Astrocyte (in vitro differentiated cells and primary cell): Measurements from ENCODE around the gene CPZ. TPM values are rescaled to one million over a fixed set of nuclear protein-coding genes. Genes with fewer than 3 reads are reported as not detected.

Source experiments
- DNase-seq: peaks from one replicate; pipeline ENCODE4 v3.0.0-alpha.2; 2010; ENCODE audit warnings: low read depth
- FAIRE-seq: peaks from 2 replicates; lab custom pipeline; 2011; peaks lifted over from hg19 to GRCh38; lab: Jason Lieb, UNC
- H2AFZ ChIP-seq: 2 replicates; pipeline ENCODE4 v1.6.0; 2012; ENCODE audit warnings: low read depth, low read length, inconsistent platforms
- H3K27ac ChIP-seq: 2 replicates; pipeline ENCODE4 v1.5.1; 2011; ENCODE audit warnings: low read depth, low read length, inconsistent platforms
- H3K27me3 ChIP-seq: 2 replicates; pipeline ENCODE4 v1.6.0; 2011; ENCODE audit warnings: low read length, inconsistent platforms; ENCODE audit not compliant: insufficient read depth
- H3K36me3 ChIP-seq: 2 replicates; pipeline ENCODE4 v1.5.1; 2011; ENCODE audit warnings: low read length, inconsistent platforms; ENCODE audit not compliant: insufficient read depth
- H3K4me1 ChIP-seq: 2 replicates; pipeline ENCODE4 v1.5.1; 2011; ENCODE audit warnings: low read length, inconsistent platforms; ENCODE audit not compliant: insufficient read depth
- H3K4me2 ChIP-seq: 2 replicates; pipeline ENCODE4 v1.6.0; 2012; ENCODE audit warnings: low read length, inconsistent platforms
- H3K4me3 ChIP-seq: 2 replicates; pipeline ENCODE4 v1.5.1; 2011; ENCODE audit warnings: low read depth, mild to moderate bottlenecking, low read length, inconsistent platforms; ENCODE audit not compliant: insufficient read depth
- H3K79me2 ChIP-seq: 2 replicates; pipeline ENCODE4 v1.6.0; 2012; ENCODE audit warnings: mild to moderate bottlenecking, low read length, inconsistent platforms; ENCODE audit not compliant: insufficient read depth
- H3K9ac ChIP-seq: 2 replicates; pipeline ENCODE4 v1.6.0; 2012; ENCODE audit warnings: mild to moderate bottlenecking, low read length, inconsistent platforms
- H3K9me3 ChIP-seq: 2 replicates; pipeline ENCODE4 v1.5.1; 2012; ENCODE audit warnings: low read depth, mild to moderate bottlenecking, low read length, inconsistent platforms; ENCODE audit not compliant: insufficient read depth
- H4K20me1 ChIP-seq: 2 replicates; pipeline ENCODE4 v1.6.0; 2012; ENCODE audit warnings: low read length, inconsistent platforms; ENCODE audit not compliant: insufficient read depth
- H3K27ac Mint-ChIP-seq: one replicate; pipeline ENCODE4 v1.8.0; 2021; ENCODE audit warnings: mild to moderate bottlenecking, mixed read lengths; ENCODE audit not compliant: unreplicated experiment
- H3K27me3 Mint-ChIP-seq: one replicate; pipeline ENCODE4 v1.8.0; 2021; ENCODE audit warnings: low read depth, mixed read lengths; ENCODE audit not compliant: unreplicated experiment
- H3K36me3 Mint-ChIP-seq: one replicate; pipeline ENCODE4 v1.8.0; 2021; ENCODE audit warnings: low read depth, mixed read lengths; ENCODE audit not compliant: unreplicated experiment
- H3K4me1 Mint-ChIP-seq: one replicate; pipeline ENCODE4 v1.8.0; 2021; ENCODE audit warnings: low read depth, mixed read lengths; ENCODE audit not compliant: unreplicated experiment
- H3K4me3 Mint-ChIP-seq: one replicate; pipeline ENCODE4 v1.8.0; 2021; ENCODE audit warnings: mild to moderate bottlenecking, moderate library complexity, mixed read lengths; ENCODE audit not compliant: unreplicated experiment
- H3K9me3 Mint-ChIP-seq: one replicate; pipeline ENCODE4 v1.8.0; 2021; ENCODE audit warnings: mild to moderate bottlenecking, mixed read lengths; ENCODE audit not compliant: unreplicated experiment
- EZH2 ChIP-seq: IDR thresholded peaks from 2 replicates; pipeline ENCODE4 v1.6.1; 2012; ENCODE audit warnings: mild to moderate bottlenecking, low read length, inconsistent platforms; ENCODE audit not compliant: insufficient read depth
- total RNA-seq: library from RNA; stranded (reverse); gene quantifications from 2 replicates; pipeline ENCODE4 v1.2.1, GENCODE V29; 2021
- TF ChIP-seq, protein P1 (sequence below): IDR thresholded peaks from 2 replicates; pipeline ENCODE4 v1.5.1; 2011; ENCODE audit warnings: low read depth, mild to moderate bottlenecking, inconsistent platforms, low read length, moderate library complexity; ENCODE audit not compliant: insufficient read depth

CPZ gene
- total RNA-seq, 1 donor from 2014 or later: 6.3 TPM

DNA sequence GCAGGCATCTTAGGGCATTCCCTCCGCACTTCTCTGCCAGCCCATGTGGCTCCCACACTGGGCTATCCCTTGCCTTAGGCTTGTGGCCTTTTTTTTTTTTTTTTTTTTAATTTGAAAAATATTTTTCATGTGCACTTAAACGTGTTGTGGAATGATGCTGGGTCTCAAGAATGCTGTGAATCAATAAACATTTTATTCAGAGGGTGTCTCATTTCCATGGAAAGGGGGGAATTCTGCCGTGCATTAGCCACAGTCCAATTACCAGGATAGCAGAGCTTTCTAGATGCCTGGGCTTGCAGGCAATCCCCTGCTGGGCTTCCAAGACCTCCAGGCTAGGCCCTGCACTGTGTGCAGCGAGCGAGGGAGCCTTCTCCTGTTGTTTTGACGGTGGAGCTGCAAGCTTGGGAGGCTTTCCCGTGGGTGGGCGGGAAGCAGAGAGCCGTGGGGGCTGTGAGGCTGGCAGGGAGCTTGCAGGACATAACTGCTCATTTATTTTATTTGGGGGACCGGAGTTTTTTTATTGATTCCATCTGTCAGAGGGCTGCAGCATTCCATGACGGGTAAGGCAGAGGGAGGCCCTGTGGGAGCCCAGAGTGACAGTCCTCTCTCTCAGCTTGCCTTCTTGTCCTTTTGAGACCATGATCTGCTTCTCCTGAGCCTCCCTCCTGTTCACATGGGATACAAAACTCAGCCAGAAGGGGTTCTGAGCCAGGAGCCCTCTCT lies 2.6 kb upstream of the CPZ start:
- Mint-ChIP-seq H3K27ac (no peak overlapping the region), H3K27me3 (peaks cover 78% of the 10 kb centered on the region), H3K9me3 (no peaks in the 10 kb centered on the region), H3K4me3 (no peak overlapping the region), H3K4me1 (no peaks in the 10 kb centered on the region), H3K36me3 (no peaks in the 10 kb centered on the region)
- FAIRE-seq (no peak), DNase-seq (peak; percentile 16)
- Histone ChIP-seq H3K79me2 (no peaks in the 10 kb centered on the region), H3K4me1 (peaks cover 7% of the 10 kb centered on the region), H2AFZ (no peak overlapping the region), H3K9me3 (no peaks in the 10 kb centered on the region), H3K27me3 (peaks cover 55% of the 10 kb centered on the region), H3K4me3 (no peak overlapping the region), H3K9ac (no peak overlapping the region), H4K20me1 (peaks cover 3% of the 10 kb centered on the region), H3K4me2 (peak overlapping the region; percentile 4), H3K27ac (no peak overlapping the region), H3K36me3 (no peaks in the 10 kb centered on the region)
- TF ChIP-seq, protein P1, sequence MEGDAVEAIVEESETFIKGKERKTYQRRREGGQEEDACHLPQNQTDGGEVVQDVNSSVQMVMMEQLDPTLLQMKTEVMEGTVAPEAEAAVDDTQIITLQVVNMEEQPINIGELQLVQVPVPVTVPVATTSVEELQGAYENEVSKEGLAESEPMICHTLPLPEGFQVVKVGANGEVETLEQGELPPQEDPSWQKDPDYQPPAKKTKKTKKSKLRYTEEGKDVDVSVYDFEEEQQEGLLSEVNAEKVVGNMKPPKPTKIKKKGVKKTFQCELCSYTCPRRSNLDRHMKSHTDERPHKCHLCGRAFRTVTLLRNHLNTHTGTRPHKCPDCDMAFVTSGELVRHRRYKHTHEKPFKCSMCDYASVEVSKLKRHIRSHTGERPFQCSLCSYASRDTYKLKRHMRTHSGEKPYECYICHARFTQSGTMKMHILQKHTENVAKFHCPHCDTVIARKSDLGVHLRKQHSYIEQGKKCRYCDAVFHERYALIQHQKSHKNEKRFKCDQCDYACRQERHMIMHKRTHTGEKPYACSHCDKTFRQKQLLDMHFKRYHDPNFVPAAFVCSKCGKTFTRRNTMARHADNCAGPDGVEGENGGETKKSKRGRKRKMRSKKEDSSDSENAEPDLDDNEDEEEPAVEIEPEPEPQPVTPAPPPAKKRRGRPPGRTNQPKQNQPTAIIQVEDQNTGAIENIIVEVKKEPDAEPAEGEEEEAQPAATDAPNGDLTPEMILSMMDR: no peak
- TF ChIP-seq EZH2: no peak

DNA sequence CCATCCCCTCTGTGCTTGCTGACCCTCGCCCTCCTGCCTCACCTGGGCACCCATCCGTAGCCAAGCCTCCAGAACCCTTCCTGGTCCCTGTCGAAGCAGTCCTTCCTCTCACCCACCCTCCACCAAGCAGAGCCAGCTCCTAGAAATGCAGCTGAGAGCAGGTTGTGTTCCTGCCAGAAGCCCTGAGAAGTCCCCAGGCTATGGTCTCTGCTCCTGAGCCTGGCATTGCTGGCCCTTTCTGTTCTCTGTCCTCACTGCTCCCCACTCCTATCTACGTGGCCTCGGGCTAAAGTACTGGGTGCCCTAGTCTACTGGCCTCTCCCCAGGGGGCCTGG lies 2.1 kb upstream of the CPZ start:
- H4K20me1 ChIP-seq: peaks cover 3% of the 10 kb centered on the region
- Mint-ChIP-seq H3K4me3 (no peak overlapping the region), H3K4me1 (no peaks in the 10 kb centered on the region), H3K36me3 (no peaks in the 10 kb centered on the region), H3K27me3 (peaks cover 76% of the 10 kb centered on the region), H3K9me3 (no peaks in the 10 kb centered on the region), H3K27ac (no peak overlapping the region)
- H2AFZ ChIP-seq: no peak overlapping the region
- peaks cover 50% of the 10 kb centered on the region for H3K27me3 ChIP-seq
- no peak for TF ChIP-seq EZH2
- TF ChIP-seq, protein P1: no peak
- peaks cover 7% of the 10 kb centered on the region for H3K4me1 ChIP-seq
- FAIRE-seq: no peak
- H3K79me2 ChIP-seq: no peaks in the 10 kb centered on the region
- no peaks in the 10 kb centered on the region for H3K9me3 ChIP-seq
- no peak overlapping the region for H3K4me2 ChIP-seq
- H3K4me3 ChIP-seq: no peak overlapping the region
- H3K36me3 ChIP-seq: no peaks in the 10 kb centered on the region
- H3K27ac ChIP-seq: no peak overlapping the region
- H3K9ac ChIP-seq: no peak overlapping the region
- no peak for DNase-seq

GRCh38 chr4:8591114-8591513 lies 1.5 kb upstream of the CPZ start:
- Mint-ChIP-seq H3K9me3 (no peaks in the 10 kb centered on the region), H3K36me3 (no peaks in the 10 kb centered on the region), H3K4me1 (no peaks in the 10 kb centered on the region), H3K4me3 (no peak overlapping the region), H3K27me3 (peaks cover 73% of the 10 kb centered on the region), H3K27ac (no peak overlapping the region)
- Histone ChIP-seq H3K9ac (no peak overlapping the region), H4K20me1 (peaks cover 3% of the 10 kb centered on the region), H3K27ac (no peak overlapping the region), H3K4me2 (no peak overlapping the region), H3K27me3 (peaks cover 45% of the 10 kb centered on the region), H3K4me3 (no peak overlapping the region), H3K4me1 (peaks cover 7% of the 10 kb centered on the region), H3K9me3 (no peaks in the 10 kb centered on the region), H3K79me2 (no peaks in the 10 kb centered on the region), H3K36me3 (no peaks in the 10 kb centered on the region), H2AFZ (no peak overlapping the region)
- DNase-seq (no peak), FAIRE-seq (no peak)
- TF ChIP-seq EZH2: no peak
- TF ChIP-seq, protein P1: no peak
